ENCODE data around the gene P2RX7.

P2RX7 gene
- long read RNA-seq, partial matches to known transcripts, result 0 of 1 reads
- long read RNA-seq, other reads (novel, unspliced or antisense), result 1 of 1 reads

DNA sequence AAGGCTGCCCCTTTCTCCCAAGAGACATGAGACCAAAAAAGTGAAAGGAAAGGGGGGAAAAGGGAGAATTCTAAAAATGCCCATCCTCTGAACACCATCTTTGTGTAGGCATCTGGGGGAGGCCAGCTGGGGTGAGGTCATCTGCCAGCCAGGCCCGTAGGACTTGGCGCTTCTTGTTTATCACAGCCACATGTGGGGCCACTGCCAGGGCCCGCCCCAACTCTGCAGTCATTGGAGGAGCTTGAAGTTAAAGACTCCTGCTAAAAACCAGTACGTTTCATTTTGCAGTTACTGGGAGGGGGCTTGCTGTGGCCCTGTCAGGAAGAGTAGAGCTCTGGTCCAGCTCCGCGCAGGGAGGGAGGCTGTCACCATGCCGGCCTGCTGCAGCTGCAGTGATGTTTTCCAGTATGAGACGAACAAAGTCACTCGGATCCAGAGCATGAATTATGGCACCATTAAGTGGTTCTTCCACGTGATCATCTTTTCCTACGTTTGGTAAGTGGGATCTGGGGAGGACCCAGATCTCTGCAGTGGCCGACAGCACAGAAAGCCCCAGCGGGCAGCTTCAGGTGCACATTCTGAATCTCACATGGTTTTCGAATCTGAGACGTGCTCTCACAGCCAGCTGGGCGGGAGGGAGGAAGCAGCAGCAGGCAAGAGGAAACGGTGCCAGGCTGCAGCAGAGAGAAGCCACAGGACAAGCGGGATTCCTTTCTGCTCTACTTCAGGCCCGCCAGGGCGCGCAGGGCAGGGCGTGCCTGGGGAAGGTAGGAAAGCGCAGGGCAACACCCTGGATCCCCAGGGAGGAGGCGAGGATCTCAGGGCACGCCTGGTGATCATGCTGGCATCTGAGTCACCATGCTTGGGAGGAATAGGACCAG lies at the start of gene P2RX7:
Gene P2RX7 (plus strand): TSS at position 276 of the 881 bp plus-strand sequence. CDS start 95 bp downstream, at position 371.
- peak; percentile 76 to 82 for DNase-seq (ENCODE audit: low read depth in 1 of 2, low spot score in 1 of 2)
- Histone ChIP-seq H3K27ac (replicated peaks) (peak within 1 kb of the TSS; percentile 35), H3K4me3 (replicated peaks; ENCODE audit: insufficient read depth, low read length) (peak within 1 kb of the TSS; percentile 60), H3K27me3 (ENCODE audit: insufficient read depth, poor library complexity, severe bottlenecking) (no peaks in the 10 kb centered on the region)
- TF ChIP-seq, protein P1, sequence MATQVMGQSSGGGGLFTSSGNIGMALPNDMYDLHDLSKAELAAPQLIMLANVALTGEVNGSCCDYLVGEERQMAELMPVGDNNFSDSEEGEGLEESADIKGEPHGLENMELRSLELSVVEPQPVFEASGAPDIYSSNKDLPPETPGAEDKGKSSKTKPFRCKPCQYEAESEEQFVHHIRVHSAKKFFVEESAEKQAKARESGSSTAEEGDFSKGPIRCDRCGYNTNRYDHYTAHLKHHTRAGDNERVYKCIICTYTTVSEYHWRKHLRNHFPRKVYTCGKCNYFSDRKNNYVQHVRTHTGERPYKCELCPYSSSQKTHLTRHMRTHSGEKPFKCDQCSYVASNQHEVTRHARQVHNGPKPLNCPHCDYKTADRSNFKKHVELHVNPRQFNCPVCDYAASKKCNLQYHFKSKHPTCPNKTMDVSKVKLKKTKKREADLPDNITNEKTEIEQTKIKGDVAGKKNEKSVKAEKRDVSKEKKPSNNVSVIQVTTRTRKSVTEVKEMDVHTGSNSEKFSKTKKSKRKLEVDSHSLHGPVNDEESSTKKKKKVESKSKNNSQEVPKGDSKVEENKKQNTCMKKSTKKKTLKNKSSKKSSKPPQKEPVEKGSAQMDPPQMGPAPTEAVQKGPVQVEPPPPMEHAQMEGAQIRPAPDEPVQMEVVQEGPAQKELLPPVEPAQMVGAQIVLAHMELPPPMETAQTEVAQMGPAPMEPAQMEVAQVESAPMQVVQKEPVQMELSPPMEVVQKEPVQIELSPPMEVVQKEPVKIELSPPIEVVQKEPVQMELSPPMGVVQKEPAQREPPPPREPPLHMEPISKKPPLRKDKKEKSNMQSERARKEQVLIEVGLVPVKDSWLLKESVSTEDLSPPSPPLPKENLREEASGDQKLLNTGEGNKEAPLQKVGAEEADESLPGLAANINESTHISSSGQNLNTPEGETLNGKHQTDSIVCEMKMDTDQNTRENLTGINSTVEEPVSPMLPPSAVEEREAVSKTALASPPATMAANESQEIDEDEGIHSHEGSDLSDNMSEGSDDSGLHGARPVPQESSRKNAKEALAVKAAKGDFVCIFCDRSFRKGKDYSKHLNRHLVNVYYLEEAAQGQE (IDR thresholded peaks at IDR 0.05; ENCODE audit: insufficient replicate concordance, low read depth), result no peak
- TF ChIP-seq SPI1 (IDR thresholded peaks at IDR 0.05; ENCODE audit: borderline replicate concordance, low read depth) (peak; percentile 63; the same call in 1 of the 2 replicates), POLR2AphosphoS5 (IDR thresholded peaks at IDR 0.05; ENCODE audit: low read depth) (0 out of 2 replicates have a peak, but pooled peaks have one; percentile 34)

DNA sequence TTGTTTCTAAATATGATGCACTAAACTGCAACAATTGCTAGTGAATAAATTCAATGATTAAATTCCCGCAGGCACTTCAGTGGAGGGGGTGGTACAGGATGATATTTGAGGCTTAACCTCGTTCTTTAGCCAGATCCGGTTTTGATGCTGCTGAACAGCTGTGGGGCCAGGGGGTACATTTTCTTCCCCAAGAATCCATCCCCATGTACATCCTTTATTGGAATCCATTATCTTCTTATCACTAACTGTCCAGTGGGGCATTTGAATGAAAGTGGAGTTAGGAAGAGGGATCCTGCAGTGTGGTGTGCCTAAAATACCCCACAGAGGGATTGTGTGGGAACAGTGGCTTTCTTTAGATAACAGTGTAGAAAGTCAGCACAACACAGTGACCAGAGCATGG lies 48.4 kb upstream of the P2RX7 start:
- TF ChIP-seq SPI1 (IDR thresholded peaks at IDR 0.05; ENCODE audit: borderline replicate concordance, low read depth) (no peak), POLR2AphosphoS5 (IDR thresholded peaks at IDR 0.05; ENCODE audit: low read depth) (no peak), GABPA (IDR thresholded peaks at IDR 0.05; ENCODE audit: low read depth) (no peak)
- TF ChIP-seq, protein P2, sequence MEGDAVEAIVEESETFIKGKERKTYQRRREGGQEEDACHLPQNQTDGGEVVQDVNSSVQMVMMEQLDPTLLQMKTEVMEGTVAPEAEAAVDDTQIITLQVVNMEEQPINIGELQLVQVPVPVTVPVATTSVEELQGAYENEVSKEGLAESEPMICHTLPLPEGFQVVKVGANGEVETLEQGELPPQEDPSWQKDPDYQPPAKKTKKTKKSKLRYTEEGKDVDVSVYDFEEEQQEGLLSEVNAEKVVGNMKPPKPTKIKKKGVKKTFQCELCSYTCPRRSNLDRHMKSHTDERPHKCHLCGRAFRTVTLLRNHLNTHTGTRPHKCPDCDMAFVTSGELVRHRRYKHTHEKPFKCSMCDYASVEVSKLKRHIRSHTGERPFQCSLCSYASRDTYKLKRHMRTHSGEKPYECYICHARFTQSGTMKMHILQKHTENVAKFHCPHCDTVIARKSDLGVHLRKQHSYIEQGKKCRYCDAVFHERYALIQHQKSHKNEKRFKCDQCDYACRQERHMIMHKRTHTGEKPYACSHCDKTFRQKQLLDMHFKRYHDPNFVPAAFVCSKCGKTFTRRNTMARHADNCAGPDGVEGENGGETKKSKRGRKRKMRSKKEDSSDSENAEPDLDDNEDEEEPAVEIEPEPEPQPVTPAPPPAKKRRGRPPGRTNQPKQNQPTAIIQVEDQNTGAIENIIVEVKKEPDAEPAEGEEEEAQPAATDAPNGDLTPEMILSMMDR (IDR thresholded peaks at IDR 0.05; ENCODE audit: insufficient read depth, low read length), result no peak
- TF ChIP-seq, protein P1 (IDR thresholded peaks at IDR 0.05; ENCODE audit: insufficient replicate concordance, low read depth), result no peak
- Histone ChIP-seq H3K27ac (replicated peaks) (no peak overlapping the region), H3K27me3 (ENCODE audit: insufficient read depth, poor library complexity, severe bottlenecking) (no peaks in the 10 kb centered on the region), H3K4me3 (replicated peaks; ENCODE audit: insufficient read depth, low read length) (no peak overlapping the region)
- no peak for DNase-seq (ENCODE audit: low read depth in 1 of 2, low spot score in 1 of 2)

DNA sequence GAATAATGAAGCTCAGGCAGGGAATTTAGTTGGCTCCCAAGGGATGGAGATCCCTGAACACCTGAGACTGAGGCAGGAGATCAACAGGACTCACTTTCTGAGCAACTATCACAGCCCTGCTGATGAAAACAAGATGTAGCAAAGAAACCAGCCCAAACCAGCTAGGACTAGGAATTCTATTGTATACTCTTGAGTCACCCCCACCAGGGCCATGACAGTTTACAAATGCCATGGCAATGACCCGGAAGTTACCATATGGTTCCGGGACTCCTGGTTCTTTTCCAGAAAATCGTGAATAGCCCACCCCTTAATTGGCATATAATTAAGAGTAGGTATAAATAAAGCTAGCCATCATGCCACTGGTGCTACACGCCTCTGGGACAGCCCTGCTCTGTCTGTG lies 47.6 kb upstream of the P2RX7 start:
- H3K4me3 ChIP-seq (replicated peaks; ENCODE audit: insufficient read depth, low read length), result no peak overlapping the region
- no peak for DNase-seq (ENCODE audit: low read depth in 1 of 2, low spot score in 1 of 2)
- TF ChIP-seq, protein P1 (IDR thresholded peaks at IDR 0.05; ENCODE audit: insufficient replicate concordance, low read depth), result no peak
- TF ChIP-seq, protein P2 (IDR thresholded peaks at IDR 0.05; ENCODE audit: insufficient read depth, low read length), result no peak
- TF ChIP-seq POLR2AphosphoS5 (IDR thresholded peaks at IDR 0.05; ENCODE audit: low read depth), result no peak
- TF ChIP-seq GABPA (IDR thresholded peaks at IDR 0.05; ENCODE audit: low read depth), result no peak
- no peak for TF ChIP-seq SPI1 (IDR thresholded peaks at IDR 0.05; ENCODE audit: borderline replicate concordance, low read depth)

More for the DNA sequence above, 47.6 kb upstream of the P2RX7 start:
- no peak overlapping the region for H3K27ac ChIP-seq (replicated peaks)
- H3K27me3 ChIP-seq (ENCODE audit: insufficient read depth, poor library complexity, severe bottlenecking), result no peaks in the 10 kb centered on the region

Data from HL-60 (cell line).